ENCODE measurements around the gene PXYLP1.
"Not testable (repeated sequence)": the region's sequence is repeated elsewhere in the genome, so short reads cannot be mapped to it uniquely, and the experiment has no call there.

Gene PXYLP1

DNA sequence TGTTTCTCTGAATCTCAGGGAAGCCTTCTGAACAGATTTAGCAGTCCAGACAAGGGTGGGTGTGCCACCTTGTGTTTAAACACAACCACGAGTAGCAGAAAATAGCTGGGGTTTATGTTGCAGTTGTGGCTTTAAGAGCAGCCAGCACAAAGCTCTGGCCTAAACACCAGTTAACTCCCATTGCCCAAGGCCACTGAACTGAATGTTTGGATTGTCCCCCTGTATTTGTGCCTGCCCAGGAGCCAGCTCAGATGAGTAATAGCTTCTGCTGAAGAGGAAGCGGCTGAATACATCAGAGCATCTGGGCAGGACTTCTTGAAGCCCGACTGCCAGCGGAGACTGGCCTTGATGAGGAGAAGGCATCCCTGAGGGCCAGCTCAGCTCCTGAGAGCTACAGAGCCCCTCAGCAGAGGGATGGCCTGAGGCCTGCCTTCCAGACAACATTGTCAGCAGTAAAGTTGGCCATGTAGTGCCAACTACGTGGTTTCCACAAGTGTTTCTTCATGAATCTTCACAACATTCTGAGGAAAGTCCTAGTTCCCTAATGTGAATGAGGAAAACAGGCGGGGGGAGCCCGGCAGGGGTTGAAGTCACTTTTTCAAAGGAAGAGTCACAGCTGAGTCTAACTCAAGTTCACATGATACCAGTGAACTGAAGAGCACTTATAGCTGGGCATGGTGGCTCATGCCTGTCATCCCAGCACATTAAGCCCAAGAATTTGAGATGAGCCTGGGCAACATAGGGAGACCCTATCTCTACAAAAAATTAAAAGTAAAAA lies 70.9 kb downstream of the PXYLP1 start:
- DNase-seq, result peak; percentile 72

DNA sequence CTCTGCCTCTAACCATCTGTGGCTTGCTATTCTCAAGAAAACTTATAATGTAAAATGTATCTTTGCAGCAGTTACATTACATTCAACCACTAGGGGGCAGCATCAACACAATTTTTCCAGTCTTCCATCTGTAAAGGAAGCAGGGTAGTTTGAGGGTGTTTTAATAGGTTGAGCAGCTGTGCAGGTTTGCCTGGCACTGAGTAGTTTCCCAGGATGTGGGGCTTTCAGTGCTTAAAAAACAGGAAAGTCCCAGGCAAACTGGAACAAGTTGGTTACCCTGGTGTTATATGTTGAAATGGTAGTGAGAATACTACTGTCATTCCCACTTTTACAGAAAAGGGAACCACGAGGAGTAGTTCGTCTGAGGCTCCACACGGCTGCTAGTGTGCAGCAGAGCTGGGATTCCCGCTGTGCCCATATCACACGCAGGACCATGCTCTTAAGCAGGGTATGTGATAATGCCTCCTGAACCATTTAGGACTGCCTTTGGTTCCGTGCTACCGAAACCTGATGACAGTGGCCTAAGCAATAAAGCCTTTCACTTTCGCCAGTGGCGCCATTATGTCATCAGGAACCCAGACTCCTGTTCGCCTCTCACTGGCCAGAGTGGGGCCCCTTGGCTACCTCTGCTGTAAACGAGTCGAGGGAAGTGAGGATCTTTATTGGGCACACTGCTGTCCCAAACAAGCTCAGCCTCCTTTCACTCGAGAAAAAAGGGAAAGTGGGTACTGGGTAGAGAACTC lies 72.0 kb downstream of the PXYLP1 start:
- peak; percentile 71 for DNase-seq

DNA sequence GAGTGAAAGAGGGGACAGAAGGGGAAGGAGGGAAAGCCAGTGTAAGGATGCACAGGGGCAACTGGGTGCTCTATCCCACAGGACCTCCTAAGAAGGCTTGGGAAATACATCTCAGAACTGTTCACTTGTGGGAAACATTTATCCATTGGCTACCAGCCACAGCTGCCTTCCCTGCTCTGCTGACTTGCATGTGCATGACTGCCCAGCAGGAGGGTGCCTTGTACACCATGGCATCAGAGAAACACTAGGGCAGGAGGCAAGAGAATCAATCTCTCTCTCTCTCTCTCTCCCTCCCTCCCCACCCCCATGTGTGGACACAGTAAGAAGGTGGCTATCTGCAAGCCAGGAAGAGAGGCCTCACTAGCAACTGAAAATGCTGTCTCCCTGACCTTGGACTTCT lies 73.8 kb downstream of the PXYLP1 start:
- DNase-seq, result peak; percentile 53

DNA sequence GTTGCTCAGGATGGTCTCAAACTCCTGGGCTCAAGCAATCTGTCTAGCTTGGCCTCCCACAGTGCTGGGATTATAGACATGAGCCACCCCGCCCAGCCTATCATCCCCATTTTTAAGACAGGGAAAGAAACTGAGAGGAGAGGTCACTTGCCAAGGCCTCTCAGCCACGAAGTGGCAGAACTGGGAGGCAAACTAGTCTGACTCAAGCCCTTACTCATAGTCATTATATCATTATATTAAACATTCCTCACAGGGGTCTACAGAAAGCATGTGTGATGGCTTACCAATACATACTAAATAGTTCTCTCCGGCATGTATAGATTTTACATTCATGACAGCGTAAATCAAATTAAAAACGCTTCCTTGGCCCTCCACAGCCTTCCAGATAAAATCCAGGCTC lies 74.7 kb downstream of the PXYLP1 start:
- DNase-seq, result no peak

DNA sequence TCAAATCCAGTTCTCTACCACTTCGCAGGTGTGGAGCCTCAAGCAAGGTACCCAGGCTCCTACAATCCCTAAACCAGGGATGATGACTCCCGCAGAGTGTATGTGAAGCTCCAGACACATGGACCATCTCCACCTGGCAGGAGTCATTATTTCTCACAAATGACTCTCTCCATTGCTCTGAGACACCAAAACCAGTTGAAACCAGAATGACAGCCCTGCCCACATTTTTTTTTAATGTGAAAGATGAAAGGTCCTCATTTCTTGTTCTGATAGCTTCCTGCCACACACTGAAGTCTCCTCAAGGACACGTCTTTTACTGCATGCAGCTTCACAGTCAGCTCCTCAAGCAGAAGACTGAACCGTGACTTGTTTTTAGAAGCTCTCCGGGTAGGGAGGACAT lies 75.3 kb downstream of the PXYLP1 start:
- no peak for DNase-seq

DNA sequence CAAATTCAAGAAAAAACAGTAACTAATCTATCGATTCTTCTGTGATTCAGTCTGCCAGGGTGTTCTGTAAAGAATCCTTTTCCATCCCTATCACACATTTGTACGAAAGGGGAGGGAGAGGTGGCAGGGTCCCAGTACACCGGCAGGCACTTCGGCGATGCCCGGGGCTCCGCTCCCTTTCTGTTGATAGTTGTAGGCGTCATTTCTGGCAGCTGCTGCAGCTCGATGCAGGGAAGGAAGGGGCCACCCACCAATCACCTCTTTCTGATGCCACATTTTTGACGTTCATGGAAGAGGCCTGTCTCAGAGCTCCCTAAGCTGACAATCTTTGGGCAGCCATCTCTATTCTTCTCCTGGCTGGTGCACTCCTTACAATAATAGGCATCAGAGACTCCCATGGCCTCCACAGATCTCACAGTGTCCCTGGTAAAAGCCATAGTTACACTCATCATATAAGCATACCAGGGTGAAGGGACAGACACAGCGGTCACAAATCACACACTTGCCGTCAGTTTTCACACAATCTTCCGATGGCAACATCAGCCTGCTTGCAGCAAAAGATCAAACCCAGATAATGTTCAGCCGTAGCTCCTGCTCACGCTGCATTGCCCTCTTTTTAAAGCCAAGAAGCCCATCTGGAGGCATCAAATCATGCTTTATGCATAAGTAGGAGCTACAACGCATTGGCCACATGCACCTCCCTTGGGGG lies 75.9 kb downstream of the PXYLP1 start:
- no peak for DNase-seq

DNA sequence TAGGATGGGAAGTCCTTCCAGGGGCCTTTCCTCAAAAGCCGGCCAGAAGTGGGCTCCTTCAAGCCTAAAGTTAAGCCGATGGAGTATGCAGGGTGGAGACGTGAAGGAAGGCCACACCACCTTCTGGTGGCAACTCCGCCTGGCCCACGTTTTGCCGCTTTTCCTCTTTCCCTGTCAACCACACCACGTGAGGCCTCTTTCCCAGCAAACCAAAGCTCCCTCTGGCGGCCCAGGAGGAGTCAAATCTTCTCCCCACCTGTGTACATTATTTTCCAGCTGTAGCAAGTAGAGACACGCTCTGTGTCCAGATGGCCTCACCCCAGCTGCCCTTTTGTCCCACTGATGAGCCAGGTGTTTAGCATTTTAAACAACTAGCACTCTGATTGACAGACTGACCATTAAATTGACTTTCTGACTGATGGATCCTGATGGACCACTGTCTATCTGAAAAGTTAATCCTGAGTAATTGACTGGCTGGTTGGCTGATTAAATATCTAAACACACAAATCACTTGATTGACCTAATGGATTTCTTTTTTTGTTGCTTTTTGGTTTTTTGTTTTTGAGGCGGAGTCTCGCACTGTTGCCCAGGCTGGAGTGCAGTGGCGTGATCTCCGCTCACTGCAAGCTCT lies 77.1 kb downstream of the PXYLP1 start:
- DNase-seq, result peak; percentile 85

DNA sequence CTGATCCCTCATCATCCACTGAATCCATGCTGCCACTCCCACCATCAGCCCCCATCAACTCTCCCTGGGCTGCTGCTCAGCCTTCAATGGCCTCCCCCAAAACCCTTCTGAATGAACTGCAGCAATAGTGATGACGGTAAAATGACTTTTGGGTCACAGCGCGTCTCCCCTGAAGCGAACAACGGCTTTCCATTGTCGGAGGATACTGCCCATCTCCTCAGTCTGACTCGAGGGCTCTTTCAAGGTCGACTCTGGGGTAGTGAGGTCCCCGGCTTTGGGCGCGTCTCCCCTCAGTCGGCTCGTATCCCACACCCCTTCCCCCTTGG lies 79.5 kb downstream of the PXYLP1 start:
- DNase-seq, result no peak

DNA sequence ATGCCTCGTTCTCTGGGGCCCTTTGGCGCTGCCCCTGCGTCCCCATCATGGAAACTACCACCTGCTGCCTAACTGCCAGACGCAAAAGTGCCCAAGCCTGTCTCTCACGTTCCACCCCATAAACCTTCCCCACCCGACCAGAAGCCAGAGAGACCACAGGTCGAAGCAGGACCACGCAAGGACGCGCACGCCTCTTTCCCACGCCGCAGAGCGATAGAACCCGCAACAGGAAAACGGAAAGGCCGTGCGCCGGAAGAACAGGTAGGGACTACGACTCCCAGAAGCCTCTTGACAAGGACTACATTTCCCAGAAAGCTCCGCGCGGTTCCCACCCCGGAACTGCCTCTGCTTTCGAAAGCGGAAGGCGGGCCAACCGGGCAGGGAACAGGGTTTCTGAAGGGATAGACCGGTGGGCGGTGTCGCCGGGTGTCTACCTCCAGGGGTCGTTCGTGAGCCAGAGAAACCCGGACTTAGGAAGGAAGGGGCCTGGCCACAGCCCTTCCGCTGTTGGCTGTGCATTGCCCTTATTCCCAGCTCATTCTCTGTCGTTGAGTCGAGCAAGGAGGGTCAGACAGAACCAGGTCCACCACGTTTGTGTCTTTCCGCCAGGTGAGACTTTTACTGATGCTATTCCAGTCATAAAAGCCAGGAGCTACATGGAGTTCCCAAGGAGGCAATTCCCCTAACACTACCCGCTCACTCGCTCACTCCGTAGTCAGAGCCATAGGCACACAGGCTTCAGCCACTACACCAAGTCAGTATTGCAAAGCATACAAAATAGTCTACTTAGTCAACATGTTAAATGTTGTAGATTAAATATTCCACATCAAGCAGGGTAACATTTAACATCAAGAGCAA lies 80.1 kb downstream of the PXYLP1 start:
- DNase-seq, result peak; percentile 96

DNA sequence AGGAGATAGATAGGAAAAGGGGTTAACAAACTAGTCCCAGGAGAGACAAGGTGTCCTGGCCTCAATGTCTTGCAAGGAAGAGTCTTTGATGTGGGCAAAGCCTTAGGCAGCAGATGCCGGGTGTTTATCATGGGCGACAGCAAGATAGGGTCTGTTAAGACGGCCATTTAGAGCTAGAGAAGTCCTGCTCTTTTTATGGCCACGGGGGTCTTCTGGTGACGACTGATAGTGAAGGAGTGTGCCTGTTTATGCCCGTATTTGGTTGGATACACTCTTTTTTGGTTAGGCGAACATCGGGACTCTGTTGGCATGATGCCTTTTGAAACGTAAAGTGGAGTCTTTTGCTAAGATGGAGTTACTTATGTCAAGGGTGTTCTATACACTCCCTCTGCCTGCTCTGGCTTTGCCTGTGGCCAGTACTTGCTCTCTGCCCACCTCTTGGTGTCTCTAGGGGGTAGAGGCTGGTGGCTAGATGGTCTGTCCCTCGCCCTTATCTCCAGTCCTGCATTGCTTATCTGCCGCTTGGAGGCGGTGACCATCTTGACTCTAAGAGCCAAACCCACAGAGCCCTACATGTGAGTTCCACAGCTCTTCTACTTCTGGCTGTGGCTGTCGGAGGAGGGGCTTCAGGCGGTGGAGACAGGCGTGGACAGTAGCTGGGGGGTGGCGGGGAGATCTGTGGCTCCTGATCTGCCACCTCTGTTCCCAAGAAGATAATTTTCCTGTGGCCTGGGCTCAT lies 80.9 kb downstream of the PXYLP1 start:
- no peak for DNase-seq

DNA sequence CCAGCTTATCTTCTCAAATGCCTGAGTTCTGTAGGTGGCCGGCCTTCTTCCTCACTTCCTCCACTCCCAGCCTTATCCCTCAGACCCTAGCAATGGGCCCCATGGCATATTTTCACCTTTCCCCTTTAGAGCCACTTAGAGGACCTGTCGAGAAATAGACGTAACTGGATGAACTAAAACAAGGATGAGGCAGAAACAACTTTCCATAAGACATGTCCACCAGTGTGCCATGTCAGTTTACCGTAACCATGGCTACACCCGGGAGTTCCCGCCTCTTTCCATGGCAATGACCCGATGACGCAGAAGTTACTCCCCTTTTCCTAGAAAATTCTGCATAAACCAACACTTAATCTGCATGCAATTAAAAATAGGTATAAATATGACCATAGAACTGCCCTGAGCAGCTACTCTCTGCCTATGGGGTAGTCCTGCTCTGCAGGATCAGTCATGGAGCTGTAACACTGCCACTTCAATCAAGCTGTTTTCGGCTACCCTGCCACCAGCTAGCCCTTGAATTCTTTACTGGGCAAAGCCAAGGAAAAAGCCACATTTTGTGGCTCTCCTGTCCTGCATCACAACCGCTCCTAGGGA lies 81.6 kb downstream of the PXYLP1 start:
- no peak for DNase-seq

DNA sequence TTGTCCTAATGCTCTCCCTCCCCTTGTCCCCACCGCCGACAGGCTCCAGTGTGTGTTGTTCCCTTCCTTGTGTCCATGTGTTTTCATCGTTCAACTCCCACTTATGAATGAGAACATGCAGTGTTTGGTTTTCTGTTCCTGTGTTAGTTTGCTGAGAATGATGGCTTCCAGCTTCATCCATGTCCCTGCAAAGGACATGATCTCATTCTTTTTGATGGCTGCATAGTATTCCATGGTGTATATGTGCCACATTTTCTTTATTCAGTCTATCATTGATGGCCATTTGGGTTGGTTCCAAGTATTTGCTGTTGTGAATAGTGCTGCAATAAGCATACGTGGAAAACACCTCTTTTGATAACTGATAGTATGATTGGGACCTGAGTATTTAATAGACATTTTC lies 82.8 kb downstream of the PXYLP1 start:
- DNase-seq, result not testable (repeated sequence)

DNA sequence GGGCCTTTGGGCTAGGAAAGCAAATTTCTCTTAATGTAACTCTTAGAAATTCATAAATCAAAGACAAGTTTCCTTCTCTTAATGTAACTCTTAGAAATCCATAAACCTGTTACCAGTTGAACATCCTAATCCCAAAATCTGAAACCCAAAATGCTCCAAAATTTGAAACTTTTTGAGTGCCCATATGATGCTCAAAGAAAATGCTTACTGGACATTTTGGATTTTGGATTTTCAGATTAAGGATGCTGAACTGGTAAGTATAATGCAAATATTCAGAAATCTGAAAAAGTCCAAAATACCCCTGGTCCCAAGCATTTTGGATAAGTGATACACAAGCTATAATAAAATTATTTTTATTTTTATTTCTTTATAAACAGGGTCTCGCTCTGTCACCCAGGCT lies 85.2 kb downstream of the PXYLP1 start:
- no peak for DNase-seq

DNA sequence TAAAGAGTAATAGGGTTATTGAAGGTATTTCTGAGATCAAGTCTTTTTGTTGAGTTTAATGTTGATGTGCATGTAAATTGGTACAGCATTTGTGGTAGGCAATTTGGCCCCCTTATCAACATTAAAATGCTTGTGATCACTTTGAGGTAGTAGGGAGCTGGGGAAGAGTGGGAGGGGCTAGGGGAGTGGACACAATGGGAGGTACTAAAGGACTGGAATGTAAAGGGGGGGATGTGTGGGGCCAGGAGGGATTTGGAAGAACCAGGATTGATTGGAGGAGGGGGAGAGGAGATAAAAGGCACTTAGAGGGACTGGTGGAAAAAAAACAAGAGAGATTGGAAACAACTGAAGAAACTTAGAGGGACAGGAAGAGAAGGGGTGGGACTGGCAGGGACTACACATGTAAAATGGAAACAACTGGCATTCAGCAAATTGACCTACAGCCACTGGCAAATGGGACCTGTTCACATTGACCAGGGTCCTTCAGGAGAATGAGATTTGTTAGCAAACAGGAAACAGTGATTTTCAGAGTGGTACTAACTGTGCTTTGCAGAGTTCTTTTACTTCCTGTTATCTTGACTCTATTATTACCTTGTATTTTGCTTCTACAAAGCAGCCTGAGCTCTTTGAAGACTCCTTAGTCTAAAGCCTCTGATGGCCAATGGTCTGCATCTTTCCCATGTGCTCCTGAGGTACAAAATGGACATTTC lies 88.9 kb downstream of the PXYLP1 start:
- no peak for DNase-seq

DNA sequence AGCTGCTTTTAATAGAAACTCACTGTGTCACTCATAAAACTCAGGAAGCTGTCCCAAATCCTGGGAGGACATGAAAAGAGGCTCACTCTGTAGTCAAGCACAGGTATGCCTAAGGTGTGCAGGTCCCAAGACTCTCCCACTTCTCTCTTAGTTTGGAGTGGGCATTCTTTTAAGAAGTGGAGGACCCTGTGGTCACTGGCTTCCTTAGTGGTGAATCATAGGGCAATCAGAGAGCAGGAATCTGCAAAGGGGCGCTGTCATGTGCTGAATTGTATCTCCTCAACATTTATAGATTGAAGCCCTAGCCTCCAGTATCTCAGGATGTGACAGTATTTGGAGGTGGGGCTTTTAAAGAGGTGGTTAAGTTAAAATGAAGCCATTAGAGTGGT lies 89.5 kb downstream of the PXYLP1 start:
- DNase-seq, result no peak

DNA sequence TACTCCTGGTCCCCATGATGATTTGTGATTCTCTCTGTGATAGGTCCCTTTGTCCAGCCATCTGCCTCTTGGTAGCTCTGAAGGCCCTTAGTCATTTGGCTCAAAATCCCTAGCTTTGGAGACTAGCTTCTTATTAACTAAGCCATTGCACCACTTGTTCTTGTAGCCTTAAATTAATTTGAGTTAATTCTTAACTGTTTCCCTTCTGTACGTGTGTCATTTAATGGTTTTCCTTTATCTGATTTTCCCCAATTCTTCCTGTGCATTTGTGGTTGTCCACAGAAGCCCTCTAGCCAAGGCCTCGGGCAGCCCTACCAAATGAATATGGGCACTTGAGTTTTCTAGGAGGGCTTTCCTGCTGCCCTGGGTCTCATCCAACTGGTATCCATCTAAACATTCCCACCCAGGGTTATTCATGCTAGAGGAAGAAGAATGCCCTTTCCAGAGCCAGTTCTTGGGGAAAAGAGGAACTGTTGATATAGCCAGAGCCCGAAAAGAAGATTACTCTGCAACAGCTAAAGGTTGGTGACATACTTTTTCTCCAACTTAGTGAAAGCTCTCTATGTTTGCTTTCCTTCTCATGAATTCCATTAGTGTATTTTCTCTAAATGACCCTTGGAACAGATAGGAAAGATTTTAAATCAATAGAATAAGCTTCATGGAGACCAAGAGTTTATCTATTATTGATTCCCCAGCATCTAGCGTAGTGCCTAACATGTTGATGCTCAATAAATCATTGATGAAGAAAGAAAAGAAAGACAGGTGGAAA lies 92.5 kb downstream of the PXYLP1 start:
- DNase-seq, result no peak

DNA sequence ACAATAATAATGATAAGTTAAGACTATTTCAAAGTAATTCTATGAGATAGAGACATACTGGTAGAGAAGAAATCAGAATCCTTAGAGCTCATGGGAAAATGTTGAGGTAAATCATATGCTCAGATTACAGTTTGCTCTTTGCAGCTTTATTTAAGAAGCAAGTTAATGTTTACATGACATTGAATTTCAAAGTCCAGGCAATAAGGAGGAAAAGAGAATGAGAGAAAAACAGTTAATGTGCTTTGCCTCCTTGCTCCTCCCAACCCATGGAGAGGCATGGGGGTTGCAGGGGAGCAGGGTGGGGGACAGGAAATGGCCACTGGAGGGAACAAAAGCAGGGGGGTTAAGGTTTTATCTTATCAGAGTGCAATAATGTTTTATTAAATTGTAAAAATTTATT lies 94.5 kb downstream of the PXYLP1 start:
- no peak for DNase-seq

DNA sequence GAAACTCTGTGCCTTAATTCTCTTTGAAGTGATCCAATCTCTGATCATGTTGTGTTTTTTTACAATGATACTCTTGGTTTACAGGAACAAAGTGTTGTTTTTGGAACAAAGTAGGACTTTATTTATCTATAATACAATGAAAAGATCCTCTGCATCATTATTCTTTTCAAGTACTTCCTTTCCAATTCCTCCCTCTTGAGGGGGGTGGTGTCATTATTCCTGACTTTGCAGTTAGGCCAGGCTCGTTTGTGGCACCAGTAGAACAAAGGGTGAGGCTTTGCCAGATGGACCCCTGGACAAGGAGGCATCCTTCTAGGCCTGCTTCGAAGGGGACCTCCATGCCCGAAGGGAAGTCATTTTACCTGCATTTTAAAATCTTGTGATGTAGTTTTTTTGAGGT lies 95.0 kb downstream of the PXYLP1 start:
- no peak for DNase-seq

DNA sequence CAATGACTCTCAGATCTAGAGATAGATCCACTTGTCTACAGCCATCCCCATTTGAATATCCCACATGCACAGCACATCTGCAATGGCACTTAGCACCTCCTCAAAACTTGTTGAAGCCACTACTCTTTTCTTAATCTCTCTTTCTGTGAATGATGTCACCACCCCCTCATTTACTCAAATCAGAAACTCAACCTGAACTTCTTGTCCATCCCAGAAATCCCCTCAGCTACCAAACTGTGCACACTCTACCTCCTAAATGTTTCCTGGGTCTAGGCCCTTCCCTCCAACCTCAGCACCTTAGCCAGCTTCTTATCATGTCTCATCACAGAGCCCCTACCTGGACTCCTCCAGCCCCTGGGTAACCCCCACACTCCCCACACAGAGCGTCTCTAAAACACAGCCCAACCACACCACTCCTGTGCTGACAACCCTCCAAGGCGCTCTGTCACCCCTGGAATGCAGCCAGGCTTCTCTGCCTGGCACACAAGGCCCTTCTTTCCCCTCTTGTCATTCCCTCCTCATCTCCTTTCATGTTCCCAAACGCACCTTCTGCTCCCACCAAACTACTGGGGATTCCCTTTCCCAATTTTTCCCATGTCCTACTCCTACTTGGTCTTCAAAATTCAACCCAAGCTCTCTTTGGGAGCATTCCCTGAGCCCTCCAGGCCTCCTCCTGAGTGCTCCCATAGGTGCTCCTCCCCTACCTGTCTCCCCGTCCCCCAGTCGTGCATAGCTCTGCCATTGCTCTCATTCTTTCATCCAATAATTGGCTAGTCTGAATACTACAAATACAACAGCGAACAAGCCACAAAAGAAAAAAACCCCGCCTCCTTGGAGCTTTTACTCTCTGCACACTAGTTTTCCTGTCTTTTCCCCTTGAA lies 96.9 kb downstream of the PXYLP1 start:
- DNase-seq, result no peak
